GM12878 (cell line): Measurements from ENCODE around the gene C1orf174.

Source experiments
- BRCA1 ChIP-seq: IDR thresholded peaks from 2 replicates; pipeline ENCODE4 v1.6.1; 2011; ENCODE audit warnings: low read depth, low read length, improper control_type of control experiment
- EGR1 ChIP-seq, 2 experiments: IDR thresholded peaks; 1 replicate in 1 of 2; 2 replicates in 1 of 2; pipeline ENCODE4 v1.6.1; 2011 to 2012; ENCODE audit warnings: low read depth in 2 of 2, low read length in 2 of 2, borderline replicate concordance in 1 of 2, mild to moderate bottlenecking in 1 of 2, moderate library complexity in 1 of 2
- ETV6 ChIP-seq, 2 experiments: fragments of 450-650 bp in 1 of 2; IDR thresholded peaks in 1 of 2; conservative IDR thresholded peaks in 1 of 2; 2 replicates each; pipeline ENCODE4 v1.6.1; 2014; ENCODE audit warnings: antibody characterized with exemption in 1 of 2, borderline replicate concordance in 1 of 2, low read depth in 1 of 2, mild to moderate bottlenecking in 1 of 2, moderate library complexity in 1 of 2
- GATAD2B ChIP-seq: fragments of 450-650 bp; conservative IDR thresholded peaks from 2 replicates; pipeline ENCODE4 v1.6.1; 2017; ENCODE audit warnings: low read depth, mild to moderate bottlenecking, moderate library complexity
- RAD51 ChIP-seq: fragments of 450-650 bp; IDR thresholded peaks from 2 replicates; pipeline ENCODE4 v1.6.1; 2016; ENCODE audit warnings: moderate library complexity, mild to moderate bottlenecking, inconsistent platforms
- TF ChIP-seq, protein P1 (sequence below): IDR thresholded peaks from 2 replicates; pipeline ENCODE4 v1.6.1; 2012; ENCODE audit warnings: low read depth, low read length, improper control_type of control experiment
- TF ChIP-seq, protein P2 (sequence below), 3 experiments: IDR thresholded peaks in 2 of 3; conservative IDR thresholded peaks in 1 of 3; 2 replicates each; pipeline ENCODE4 v1.5.1; 2011; ENCODE audit warnings: low read depth in 3 of 3, low read length in 3 of 3, mild to moderate bottlenecking in 3 of 3, control low read depth in 2 of 3, moderate library complexity in 2 of 3, inconsistent platforms in 1 of 3, mixed read lengths in 1 of 3; ENCODE audit not compliant: control insufficient read depth in 2 of 3, insufficient read depth in 1 of 3; ENCODE audit errors: extremely low read depth in 1 of 3

DNA sequence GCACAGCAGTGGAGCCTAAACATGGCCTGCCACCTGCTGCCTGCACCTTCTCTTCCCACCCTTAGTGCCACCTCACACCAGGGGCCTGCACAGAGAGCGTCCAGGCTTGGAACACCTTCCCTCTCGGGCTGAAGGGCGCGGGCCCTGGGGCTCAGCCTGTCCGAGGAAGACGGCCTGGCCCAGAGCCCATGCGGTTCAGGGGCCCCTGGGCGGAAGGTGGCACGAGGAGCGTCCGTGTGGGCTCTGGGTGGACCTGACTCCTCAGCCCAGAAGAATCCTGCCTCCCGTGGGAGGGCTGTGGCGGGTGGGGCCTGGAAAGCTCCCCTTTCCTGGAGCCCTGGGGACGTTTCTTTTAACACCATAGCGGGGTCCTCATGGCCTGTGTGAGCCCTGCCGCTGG lies 23.4 kb downstream of the C1orf174 start:
- TF ChIP-seq ETV6 (conservative IDR thresholded peaks at IDR 0.05 in 1 of 2, IDR thresholded peaks at IDR 0.05 in 1 of 2; ENCODE audit: borderline replicate concordance in 1 of 2, low read depth in 1 of 2) (no peak), EGR1 (IDR thresholded peaks at IDR 0.05; ENCODE audit: borderline replicate concordance in 1 of 2, low read depth in 2 of 2, low read length in 2 of 2) (no peak), GATAD2B (no peak), BRCA1 (no peak), RAD51 (no peak)
- TF ChIP-seq, protein P1, sequence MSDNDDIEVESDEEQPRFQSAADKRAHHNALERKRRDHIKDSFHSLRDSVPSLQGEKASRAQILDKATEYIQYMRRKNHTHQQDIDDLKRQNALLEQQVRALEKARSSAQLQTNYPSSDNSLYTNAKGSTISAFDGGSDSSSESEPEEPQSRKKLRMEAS = no peak
- TF ChIP-seq, protein P2, sequence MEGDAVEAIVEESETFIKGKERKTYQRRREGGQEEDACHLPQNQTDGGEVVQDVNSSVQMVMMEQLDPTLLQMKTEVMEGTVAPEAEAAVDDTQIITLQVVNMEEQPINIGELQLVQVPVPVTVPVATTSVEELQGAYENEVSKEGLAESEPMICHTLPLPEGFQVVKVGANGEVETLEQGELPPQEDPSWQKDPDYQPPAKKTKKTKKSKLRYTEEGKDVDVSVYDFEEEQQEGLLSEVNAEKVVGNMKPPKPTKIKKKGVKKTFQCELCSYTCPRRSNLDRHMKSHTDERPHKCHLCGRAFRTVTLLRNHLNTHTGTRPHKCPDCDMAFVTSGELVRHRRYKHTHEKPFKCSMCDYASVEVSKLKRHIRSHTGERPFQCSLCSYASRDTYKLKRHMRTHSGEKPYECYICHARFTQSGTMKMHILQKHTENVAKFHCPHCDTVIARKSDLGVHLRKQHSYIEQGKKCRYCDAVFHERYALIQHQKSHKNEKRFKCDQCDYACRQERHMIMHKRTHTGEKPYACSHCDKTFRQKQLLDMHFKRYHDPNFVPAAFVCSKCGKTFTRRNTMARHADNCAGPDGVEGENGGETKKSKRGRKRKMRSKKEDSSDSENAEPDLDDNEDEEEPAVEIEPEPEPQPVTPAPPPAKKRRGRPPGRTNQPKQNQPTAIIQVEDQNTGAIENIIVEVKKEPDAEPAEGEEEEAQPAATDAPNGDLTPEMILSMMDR (IDR thresholded peaks at IDR 0.05 in 2 of 3, conservative IDR thresholded peaks at IDR 0.05 in 1 of 3; ENCODE audit: control insufficient read depth in 2 of 3, extremely low read depth in 1 of 3, insufficient read depth in 1 of 3, low read depth in 3 of 3, low read length in 3 of 3) = no peak
